Measurements from ENCODE around the gene MYNN.

The MYNN gene

GRCh38 chr3:169780742-169781141 lies 7.5 kb downstream of the MYNN start:
- no peak for DNase-seq

DNA sequence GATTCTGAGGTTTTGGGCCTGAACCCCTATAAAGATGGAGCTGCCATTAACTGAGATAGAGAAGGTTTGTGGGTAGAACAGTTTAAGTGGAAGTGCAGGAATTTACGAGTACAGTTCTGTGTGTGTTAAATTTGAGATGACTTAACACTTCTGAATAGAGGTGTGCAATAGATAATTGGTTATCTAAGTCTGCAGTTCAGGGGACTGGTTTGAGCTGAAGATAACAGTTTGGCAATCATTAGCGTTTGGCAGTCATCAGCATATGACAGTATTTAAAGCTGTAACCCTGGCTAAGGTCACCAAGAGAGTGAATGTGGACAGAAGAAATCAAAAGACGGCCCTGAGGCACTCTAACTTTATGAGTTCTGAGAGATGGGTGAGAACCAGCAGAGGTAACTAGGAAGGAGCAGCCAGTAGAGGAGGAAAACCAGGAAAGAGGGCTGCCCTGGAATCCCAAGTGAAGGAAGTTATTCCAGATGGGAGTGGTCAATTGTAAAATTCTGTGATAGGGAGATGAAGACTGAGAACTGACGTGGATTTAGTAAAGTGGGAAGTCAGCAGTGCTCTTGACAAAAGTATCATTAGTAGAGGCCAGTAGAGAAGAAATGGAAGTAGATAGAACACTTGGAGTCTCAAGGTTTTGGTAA lies 8.1 kb downstream of the MYNN start:
- no peak for DNase-seq

DNA sequence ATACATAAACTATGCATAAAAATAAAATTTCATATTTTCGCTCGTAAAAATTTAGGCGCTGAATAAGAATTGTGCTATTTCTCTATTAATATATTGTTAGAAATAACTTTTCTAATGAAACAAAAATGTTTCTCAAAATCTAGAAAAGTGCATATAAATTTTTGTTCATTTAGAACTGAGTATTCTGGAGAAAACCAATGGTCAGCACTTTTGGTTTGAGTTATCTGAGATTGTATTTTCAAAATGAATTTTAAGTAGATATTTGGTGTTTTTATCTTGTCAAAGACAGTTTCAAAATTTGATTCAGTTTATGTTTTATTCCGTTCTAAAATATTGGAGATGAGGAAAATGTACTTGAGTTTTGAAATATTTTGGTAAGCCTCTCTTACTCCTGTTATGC lies 13.9 kb downstream of the MYNN start:
- DNase-seq = no peak

GRCh38 chr3:169787791-169788190 lies 14.6 kb downstream of the MYNN start:
- DNase-seq = no peak

GRCh38 chr3:169790219-169790618 lies 17.0 kb downstream of the MYNN start:
- no peak for DNase-seq

DNA sequence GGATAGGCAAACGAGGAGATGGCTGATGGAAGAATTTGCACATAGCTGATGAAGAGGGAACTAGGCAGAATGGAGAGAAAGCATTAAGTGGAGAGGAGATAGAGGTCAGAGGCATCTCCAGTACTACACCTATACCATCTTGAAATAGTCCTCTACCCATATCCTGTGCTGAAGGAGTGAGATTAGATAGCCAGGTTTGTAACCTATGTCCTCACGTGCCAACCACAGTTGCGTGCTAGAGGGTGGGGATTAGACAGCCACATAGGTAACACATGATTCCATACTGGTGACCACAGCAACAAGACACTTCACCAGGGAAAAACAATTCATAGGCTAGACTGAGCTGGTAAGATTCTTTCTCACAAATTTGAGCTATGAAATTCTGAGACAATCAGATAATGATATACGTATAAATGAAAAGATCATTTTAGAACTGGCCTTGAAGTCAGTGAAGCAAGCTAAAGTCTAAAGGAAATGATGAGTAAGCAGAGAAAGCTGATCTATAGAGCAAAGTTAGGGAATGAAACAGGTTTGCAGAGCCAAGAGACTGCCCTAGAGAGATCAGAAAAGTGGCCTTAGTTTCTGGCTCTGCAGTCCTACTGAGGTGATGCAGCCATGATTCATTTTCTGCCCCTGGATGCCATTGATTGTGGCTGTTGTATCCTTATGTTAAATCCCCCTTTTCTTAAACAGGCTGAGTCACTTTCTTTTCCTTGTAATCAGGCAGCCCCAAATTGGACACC lies 17.7 kb downstream of the MYNN start:
- DNase-seq = no peak

DNA sequence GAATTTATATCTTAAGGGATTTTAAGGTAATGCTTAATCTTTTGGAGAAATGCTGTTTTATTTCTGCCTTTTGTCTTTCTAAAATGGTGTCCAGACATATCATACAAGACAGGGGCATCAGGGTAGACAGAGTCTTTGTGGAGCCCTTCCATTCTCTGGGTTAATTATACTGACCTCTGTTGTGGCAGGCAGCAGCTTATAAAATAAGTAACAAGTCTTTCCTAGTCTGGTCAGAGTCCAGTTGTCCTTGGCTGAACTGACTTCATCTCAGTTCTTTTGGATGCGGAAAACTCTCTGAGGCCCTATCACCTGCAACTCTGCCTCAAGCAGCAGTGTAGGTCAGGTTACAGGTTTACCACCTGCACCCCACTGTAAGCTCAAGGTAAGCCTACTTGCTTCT lies 19.2 kb downstream of the MYNN start:
- no peak for DNase-seq

DNA sequence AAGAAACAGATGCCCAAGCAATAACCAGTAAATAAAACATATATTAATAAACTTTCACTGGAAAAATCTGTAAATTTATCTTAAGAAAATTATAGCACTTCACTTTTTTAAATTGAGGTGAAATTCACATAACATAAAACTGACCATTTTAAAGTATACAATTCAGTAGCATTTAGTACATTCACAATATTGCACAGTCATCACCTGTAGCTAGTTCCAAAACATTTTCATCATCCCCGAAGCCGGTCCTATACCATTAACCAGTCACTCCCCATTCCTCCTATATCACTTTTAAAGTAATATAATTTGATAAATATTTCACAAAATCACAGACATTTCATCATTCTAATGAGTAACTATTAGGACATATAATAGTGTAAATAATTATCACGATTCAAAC lies 31.5 kb downstream of the MYNN start:
- no peak for DNase-seq

DNA sequence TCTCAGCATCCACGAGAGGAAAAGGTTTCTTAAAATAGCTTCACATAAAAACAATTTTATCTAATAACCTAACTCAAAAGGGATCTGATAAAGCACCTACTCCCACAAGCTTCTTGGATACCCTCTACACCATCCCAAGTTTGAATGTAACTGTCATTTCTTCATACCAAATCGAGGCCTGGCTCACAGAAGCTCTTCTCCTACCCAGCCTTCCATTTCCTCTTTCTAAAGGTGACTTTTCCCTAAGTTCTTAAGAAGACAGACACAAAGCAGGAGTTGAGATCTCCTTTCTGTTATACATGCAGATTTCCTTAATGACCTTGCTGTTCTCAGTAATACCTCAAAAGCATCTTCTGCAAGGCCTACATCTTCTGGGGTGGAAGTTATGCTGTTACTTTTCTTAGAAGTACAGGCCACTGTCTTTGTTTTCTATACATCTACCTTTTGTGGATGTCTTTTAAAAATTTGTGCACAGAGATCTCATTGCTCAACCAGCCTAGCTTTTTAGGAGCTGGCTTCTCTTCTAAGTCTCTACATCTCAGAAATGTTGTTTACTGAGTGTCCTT lies 36.1 kb downstream of the MYNN start:
- no peak for DNase-seq

GRCh38 chr3:169811631-169812331 lies 38.6 kb downstream of the MYNN start:
- no peak for DNase-seq

DNA sequence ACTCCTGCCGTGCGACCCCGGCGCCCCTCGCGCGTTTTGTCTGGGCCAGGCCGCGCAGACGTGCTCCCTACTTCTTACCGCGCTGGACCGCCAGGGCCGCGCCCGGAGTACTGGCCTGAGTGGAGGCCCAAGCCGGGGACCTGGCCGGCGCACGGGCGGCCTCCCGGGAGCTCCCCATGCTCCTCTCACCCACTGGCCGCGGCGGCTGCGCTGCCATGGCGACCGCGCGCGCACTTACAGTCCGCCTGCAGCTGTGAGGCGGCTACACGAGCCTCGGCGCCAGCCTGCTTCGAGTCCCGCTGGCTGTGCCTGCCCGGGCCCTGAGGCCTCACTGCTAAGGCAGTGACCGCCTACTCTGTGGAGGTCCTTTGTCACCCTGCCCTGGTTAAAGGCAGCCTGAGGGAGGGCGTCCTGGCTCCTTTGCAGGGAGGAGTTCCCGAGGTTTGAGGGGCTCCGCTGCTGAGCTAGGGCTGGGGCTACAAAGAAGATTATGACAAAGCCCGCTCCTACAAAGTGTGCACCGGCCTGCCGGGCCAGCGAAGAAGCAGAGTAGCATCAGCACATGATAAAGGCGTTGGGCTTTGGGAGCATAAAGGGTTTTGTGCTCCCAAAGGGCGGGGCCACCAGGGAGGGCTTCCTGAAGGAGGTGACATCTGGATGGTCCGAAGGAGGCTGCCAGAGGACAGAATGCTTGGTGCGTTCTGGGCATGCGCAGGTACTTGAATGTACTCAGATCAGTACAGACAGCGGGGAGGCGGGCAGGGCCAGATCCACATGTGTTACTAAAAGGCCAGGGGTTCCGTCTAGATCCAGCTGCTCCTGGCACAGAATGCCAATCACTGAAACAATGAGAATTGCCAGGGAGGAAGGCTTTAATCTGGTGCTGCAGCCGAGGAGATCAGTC lies 39.4 kb downstream of the MYNN start, which contains the start of the genes LRRC34 and LRRIQ4:
LRRC34 (minus strand) TSS at position 573 of the 904 bp plus-strand sequence; CDS start at position 217, 356 bp downstream.
LRRIQ4 (plus strand) TSS at position 539 of the 904 bp plus-strand sequence. CDS start 9,052 bp downstream, outside the sequence.
- no peak for DNase-seq

- DNase-seq = no peak
These were observed 40.1 kb downstream of the MYNN start for GRCh38 chr3:169813278-169813677.

GRCh38 chr3:169813757-169814517 lies 40.7 kb downstream of the MYNN start:
- no peak for DNase-seq

DNA sequence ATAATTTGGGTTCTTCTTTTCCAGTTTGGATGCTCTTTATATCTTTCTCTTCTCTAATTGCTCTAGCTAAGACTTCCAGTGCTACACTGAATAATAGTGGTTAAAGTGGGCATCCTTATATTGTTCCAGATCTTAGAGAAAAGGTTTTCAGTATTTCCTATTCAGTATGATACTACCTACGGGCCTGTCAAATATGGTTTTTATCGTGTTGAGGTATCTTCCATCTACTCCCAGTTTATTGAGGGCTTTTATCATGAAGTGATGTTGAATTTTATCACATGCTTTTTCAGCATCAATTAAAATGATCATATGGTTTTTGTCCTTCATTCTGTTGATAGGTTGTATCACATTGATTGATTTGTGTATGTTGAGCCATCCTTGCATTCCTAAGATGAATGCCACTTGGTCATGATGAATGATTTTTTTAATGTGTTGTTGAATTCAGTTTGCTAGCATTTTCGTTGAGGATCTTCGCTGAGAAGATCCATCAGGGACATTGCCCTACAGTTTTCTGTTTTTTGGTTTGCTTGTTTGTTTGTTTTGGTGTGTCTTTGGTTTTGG lies 42.5 kb downstream of the MYNN start:
- no peak for DNase-seq

DNA sequence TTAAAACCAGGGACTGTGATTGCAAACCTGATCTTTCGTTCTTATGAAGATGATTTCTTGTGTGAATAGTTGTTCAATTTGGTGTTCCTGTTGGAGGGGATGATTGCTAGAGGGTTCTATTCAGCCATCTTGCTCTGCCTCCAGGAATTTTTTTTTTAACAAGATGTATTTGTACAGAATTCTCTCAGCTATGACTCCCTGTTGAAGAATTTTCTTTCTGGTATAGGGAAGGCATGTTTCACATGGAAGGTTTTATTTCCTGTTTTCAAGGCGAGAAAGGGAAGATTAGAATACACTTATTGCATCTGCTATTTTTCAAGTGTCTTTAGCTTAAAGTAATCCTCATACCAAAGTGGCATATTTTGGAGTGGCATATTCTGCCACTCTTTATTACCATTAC lies 45.1 kb downstream of the MYNN start:
- DNase-seq = no peak

GRCh38 chr3:169822091-169822490 lies 48.9 kb downstream of the MYNN start:
- no peak for DNase-seq

- no peak for DNase-seq
These were observed 49.3 kb downstream of the MYNN start for GRCh38 chr3:169822540-169822939.

DNA sequence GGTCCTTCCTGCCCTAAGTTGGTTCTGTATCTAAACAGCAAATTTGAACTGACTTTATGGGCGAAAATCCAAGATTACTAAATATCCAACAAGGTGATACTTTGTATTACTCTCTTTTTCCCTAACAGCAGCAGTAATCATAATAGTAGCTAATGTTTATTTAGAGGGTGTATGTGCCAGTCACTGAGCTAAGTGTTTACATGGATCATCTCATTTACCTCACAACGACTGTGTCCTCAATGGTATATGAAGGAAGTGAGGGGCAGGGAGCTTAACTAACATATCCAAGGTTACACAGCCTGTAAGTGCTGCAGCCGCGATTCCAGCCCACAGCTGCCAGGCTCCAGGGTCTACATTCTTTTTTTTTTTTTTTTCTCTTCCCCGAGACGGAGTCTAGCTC lies 49.8 kb downstream of the MYNN start:
- DNase-seq = no peak

DNA sequence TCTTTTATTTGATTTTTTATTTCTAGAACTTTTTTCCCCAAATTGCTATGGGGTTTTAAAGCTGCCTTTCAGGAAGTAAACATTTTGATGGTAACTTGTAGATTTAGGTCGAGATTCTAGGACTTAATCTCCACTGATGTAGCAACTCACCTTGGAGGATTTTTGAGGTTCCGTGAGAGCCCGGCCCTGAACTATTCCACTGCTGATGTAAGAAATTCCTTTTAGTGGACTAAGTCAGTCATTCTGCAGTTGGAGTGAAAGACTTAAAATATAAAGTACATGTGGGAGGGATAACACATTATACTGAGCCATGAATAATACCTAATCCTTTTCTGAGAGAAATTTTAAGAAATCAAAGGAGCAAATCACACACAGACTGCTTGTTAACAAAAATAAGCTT lies 52.1 kb downstream of the MYNN start:
- no peak for DNase-seq

DNA sequence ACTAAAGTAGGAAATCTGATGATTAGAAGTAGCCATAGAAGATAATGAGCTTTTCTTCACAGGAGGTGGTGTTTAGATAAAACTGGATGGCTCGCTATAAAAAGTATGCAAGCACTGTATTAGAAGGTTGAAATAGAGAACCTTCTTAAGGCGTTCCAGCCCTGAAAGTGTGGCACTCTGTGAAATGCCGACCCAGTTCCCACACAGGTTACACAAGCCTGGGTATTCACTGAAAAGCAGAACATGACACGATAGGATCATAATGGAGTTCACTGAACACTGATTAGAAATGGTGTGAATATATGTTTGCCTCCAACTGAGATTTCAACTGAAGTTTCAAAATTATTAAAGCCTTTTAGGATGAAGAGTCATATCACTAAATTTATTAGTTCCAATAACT lies 54.5 kb downstream of the MYNN start:
- no peak for DNase-seq

DNA sequence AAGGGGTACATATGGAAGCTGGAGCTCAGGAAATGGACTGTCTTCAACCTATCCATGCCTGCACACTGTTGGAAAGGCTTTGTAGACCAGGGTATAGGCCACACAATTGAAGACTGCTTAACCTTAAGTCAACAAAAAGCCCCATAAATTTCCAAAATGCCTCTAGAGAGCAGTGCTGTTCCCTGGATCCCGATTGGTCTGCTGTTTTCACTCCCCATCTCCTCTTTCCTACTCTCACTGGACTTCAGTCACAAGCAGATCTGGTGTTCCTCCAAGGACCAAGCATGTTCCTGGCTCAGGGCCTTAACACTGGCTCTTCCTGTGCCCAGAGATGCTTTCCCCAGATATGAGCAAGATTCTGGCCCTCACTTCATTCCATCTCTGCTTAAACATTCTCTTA lies 62.3 kb downstream of the MYNN start:
- no peak for DNase-seq

All from cortex of kidney (tissue), 1 donor.